Stimulated activated CD4-positive, alpha-beta T cell treated with anti-CD3 and anti-CD28 coated beads, Interleukin-1b, Interleukin-23, amount 100 ng/mL, for 1 hour (primary cell): ENCODE results near the gene IGSF21.

Experiments
- DNase-seq, 2 donors: peaks; one replicate each; pipeline ENCODE4 v3.0.0-alpha.2; 2020; ENCODE audit warnings: low read depth in 2 of 2

IGSF21 gene

DNA sequence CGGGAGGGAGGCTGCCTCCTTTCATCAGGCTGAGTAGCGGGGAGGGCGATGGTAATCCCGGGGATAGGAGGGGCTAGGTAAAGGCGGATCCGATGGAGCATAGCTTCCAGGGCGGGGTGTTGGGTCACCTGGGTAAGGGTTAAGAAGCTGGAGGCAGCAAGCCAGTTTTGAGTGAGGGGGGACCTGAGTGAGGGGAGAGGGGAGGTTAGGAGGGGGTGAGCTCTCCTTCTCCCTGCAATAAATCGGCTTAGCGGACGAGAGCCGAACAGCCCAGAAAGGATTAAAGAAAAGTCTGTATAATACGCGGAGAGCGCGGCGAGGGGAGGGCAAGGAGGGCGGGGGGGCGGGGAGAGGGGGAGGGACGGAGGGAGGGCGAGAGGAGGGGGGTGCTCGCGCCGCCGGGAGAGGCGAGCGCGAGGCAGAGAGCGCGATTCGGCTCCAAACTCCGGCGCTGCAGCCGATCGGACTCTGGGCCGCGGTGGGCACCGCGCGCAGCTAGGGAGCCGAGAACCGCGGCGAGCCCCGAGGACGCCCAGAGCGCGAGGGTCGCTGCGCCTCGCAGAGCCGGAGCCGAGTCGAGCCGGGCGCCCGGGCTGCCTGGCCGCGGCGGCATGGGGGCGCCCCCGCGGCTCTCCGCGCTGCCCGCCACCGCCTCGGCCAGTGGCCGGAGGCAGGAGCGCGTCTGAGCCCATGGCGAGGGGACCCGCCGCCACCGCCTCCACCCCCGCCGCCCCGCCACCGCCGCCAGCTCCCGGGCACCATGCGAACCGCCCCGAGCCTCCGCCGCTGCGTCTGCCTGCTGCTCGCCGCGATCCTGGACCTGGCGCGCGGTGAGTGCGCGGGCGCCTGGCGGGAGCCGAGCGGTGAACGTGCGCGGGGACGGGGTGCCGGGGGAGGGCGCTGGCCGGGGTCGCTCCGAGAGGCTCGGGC lies at the start of gene IGSF21:
TSS of gene IGSF21 (plus strand) at position 430 of the 930 bp plus-strand sequence. CDS start at position 761, 331 bp downstream.
- no peak for DNase-seq

GRCh38 chr1:18058206-18058921 lies 49.2 kb upstream of the IGSF21 start:
- no peak for DNase-seq

- DNase-seq = no peak
Measured at GRCh38 chr1:18058981-18059605, 48.5 kb upstream of the IGSF21 start.

DNA sequence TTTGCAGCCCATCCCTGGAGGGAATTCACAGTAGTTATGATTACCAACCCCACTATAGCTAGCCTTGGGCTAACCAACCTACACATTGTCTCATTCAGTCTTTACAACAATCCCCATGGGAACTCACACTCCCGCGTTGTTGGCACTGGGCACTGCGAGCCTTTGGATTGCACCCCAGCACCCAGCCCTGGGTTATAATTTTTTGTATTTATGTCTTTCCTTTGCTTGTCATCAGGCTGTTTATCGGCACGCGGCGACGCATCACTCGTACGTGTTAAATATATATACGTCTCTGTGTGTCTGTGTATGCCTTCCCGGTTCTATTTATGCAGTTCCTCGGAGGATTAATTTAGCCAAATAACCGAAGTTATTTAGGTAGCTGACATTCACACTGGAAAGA lies 47.2 kb upstream of the IGSF21 start:
- no peak for DNase-seq

- DNase-seq = no peak
Measured at GRCh38 chr1:18062185-18062584, 45.4 kb upstream of the IGSF21 start.

DNA sequence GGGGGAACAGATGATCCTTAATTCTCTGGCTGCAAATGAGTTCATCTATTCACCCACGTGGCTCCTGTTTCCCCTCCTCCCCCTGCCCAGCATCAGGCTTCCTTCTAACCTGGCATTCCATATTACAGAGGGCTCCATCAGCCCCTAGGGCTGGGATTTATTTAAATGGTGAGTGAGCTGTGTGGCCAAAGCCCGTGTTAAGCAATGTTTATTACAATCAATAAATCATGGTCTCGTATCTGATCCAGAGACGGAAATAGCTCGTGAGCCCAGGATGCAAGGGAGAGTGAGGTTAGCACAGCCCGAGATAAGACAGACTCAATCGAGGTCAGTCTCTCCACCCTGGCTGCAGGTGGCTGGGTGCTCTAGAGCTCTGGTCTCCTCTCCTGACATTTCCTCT lies 43.1 kb upstream of the IGSF21 start:
- DNase-seq = no peak

- DNase-seq = no peak
Measured at GRCh38 chr1:18066576-18066975, 41.0 kb upstream of the IGSF21 start.

DNA sequence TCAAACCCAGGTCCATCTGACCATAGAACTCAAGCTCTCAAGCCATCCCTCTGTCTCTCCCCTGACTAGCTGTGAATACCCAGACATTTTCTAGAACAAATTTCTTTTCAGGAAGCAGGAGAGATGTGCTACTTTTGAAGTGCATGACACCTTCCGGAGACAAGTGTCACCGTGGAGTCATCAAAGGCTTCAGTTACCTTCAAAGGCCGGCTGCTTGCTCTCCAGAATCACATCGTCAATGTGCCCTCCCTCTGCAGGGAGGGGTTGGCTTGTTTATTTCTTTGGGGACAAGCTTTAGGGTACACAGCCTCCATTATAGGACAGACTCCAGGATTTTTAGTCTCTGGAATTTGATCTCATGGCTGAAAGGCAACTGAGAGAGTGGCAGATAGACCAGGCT lies 37.7 kb upstream of the IGSF21 start:
- no peak for DNase-seq

- no peak for DNase-seq
Measured at GRCh38 chr1:18072066-18072465, 35.5 kb upstream of the IGSF21 start.

GRCh38 chr1:18073066-18073642 lies 34.4 kb upstream of the IGSF21 start:
- DNase-seq = no peak

GRCh38 chr1:18077657-18078215 lies 29.9 kb upstream of the IGSF21 start:
- DNase-seq = no peak

DNA sequence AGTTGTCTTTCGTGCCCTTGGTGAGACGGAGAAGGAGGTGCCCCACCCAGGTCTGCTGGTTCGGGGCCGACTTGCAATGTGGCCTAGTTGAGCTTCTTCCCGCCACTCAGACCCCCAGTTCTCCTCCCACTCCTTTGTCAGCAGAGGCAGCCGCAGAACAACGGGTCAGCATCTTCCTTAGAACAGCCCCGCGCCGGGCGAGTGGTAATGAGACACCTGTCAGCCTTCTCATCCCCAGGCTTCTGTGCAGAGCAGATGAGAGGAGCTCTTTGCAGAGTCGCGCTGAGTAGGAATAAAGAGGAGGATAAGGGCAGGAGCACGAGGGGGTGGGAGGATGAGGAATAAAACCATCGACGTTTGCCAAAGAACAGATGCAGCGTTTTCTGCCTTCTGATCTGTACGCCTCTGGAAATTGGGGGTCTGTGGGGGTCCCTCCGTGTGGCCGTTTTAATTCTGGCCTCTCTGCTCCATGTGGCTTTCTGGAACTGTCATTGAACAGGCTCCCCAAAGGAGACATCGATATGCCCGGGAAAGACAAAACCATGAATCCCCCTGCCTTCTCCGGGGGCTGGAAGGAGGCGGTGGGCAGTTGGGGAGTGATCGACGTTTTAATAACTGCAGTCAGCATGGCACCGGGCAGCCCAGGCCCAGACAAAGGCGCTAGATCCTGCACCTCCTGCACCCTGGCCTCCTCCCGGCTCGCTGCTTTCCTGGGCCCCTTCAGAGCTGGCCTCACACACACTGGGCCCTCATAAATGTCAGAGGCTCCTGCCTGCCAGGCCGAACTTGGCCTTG lies 27.5 kb upstream of the IGSF21 start:
- DNase-seq = no peak

DNA sequence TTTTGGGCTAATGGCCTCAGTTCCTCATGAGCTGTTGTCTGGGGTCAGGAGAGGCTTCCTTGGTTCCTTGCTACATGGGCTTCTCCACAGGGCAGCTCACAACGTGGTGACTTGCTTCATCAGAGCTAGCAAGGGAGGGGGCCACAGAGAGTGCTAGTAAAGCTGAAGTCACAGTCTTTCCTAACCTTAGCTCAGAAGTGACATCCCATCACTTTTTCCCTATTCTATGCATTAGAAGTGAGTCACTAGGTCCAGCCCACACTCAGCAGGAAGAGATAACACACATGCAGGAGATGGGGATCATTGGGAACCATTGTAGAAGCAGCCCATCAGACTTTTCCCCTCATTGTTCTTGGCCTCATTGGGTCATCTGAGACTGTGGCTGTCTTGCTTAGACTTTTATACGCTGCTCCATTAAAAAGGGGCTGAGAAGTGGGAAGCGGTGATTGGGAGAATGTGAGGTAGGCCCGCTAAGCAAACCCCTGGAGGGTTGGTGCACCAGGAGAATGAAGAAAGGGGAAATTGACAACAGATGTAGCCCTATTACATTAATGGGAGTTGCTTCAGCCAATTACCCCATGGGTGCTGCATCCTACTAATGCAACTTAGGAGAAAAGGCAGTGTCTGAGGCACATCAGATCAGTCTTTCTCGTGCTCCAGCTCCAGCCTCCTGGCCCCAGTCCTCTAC lies 22.1 kb upstream of the IGSF21 start:
- DNase-seq = no peak

- DNase-seq = no peak
Measured at GRCh38 chr1:18088077-18088594, 19.5 kb upstream of the IGSF21 start.

DNA sequence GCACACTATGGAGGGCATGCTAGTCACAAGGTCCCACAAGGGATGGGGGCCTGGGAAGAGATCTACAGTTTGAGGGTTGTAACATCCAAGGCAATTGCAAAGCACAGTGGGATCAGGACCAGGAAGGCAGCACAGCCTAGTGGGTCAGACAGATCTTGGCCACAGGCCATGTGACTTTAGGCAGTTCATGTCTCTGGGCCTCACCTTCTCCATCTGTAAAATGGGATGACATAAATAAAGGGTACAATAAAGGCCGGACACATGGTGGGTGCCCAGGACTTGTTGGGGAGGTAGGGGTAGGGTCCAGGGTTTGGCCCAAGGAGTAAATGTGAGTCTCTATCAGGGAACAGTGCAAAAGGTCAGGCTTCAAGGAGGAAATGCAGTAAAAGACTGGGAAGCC lies 18.1 kb upstream of the IGSF21 start:
- no peak for DNase-seq

DNA sequence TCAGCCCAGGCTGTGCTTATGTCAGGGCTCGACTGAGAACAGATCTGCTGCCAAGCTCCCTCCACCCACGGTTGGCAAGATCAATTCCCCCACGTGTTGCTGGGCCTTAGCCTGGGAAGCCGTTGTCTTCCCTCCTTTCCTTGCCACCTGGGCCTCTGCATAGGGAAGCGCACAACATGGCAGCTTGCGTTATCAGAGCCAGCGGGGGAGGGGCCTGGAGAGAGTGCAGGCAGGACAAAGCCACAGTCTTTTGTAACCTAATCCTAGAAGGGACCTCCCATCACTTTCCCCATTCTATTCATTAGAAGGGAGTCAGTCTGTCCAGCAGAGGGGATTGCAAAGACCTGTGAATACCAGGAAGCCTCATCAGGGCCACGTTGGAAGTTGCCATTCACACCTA lies 17.0 kb upstream of the IGSF21 start:
- DNase-seq = no peak

DNA sequence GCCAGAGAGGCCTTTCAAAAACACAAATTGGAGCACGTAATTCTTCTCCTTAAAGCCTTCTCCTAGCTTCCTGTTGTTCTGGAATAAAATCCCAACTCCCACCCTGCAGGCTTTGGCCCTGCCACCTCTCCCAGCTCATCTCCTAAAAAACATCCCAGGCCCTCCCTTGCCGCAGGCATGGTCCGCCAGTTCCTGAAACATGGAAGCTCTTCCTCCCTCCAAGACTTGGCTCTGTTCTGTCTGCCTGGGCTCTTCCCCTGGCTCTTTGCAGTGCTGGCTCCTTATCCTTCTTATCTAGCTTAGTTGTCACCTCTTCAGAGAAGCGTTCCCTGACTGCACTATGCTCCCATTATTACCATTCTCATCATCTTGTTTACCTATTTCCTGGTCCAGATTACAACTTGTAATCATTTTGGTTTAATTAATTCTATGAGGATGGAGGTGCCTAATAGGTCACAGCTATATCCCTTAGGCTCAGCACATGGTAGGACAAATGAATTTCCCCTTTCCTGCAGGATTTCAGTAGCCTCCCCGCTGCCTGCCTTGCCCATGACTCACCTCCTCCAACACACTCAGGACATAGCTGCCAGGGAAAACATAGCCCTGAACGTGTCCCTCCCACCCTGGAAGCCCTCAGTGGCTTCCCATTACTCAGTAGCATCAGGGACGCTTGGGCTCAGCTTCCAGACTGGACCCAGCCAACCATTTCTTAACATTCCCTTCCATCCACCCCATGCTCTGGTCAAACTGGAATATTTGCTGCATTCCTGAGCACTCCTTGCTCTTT lies 15.7 kb upstream of the IGSF21 start:
- DNase-seq = no peak

GRCh38 chr1:18093193-18093592 lies 14.4 kb upstream of the IGSF21 start:
- DNase-seq = no peak

GRCh38 chr1:18093646-18094045 lies 14.0 kb upstream of the IGSF21 start:
- no peak for DNase-seq
